T-helper 17 cell (primary cell): Measurements from ENCODE around the gene PRRG3. TPM values are rescaled to one million over a fixed set of nuclear protein-coding genes. Genes with fewer than 3 reads are reported as not detected.

ENCODE experiments used
- ATAC-seq: fragments of 150-1000 bp; cut with Tn5 transposase; 2 replicates; pipeline ENCODE4 v1.10.0; 2021; ENCODE audit warnings: mild to moderate bottlenecking, moderate library complexity
- DNase-seq, 3 donors: peaks; one replicate each; pipeline versions ENCODE4 v3.0.0 to v3.0.0-alpha.2; 2020 to 2021
- H3K9me3 ChIP-seq: one replicate; pipeline ENCODE4 v1.7.0; 2013; ENCODE audit warnings: low read length, mild to moderate bottlenecking; ENCODE audit not compliant: control insufficient read depth, poor library complexity, severe bottlenecking
- H3K27ac Mint-ChIP-seq: one replicate; pipeline ENCODE4 v1.8.0; 2022; ENCODE audit warnings: mild to moderate bottlenecking, moderate library complexity, mixed read lengths
- H3K27me3 Mint-ChIP-seq: one replicate; pipeline ENCODE4 v1.8.0; 2022; ENCODE audit warnings: mixed read lengths
- H3K36me3 Mint-ChIP-seq: one replicate; pipeline ENCODE4 v1.8.0; 2022; ENCODE audit warnings: low read depth, mixed read lengths
- H3K4me1 Mint-ChIP-seq: one replicate; pipeline ENCODE4 v1.8.0; 2022; ENCODE audit warnings: mild to moderate bottlenecking, mixed read lengths
- H3K4me3 Mint-ChIP-seq: one replicate; pipeline ENCODE4 v1.8.0; 2022; ENCODE audit warnings: mild to moderate bottlenecking, moderate library complexity, mixed read lengths
- total RNA-seq, 4 donors: library from RNA in 2 of 4; stranded (reverse) in 2 of 4; gene quantifications; one replicate each; pipeline ENCODE4 v1.2.3 and lab custom pipeline; 2022 to 2026

PRRG3 gene
- total RNA-seq, 2 donors from 2014 or later, result not detected

GRCh38 chrX:151714362-151714761 is 19.1 kb downstream of the PRRG3 start:
- no peaks in the 10 kb centered on the region for H3K36me3 Mint-ChIP-seq
- H3K27me3 Mint-ChIP-seq, result peaks cover 14% of the 10 kb centered on the region
- no peak overlapping the region for H3K4me3 Mint-ChIP-seq
- ATAC-seq (no peak), DNase-seq (no peak)
- no peaks in the 10 kb centered on the region for H3K4me1 Mint-ChIP-seq
- H3K9me3 ChIP-seq, result no peaks in the 10 kb centered on the region
- no peak overlapping the region for H3K27ac Mint-ChIP-seq

GRCh38 chrX:151715752-151716151 is 20.5 kb downstream of the PRRG3 start, which contains the start of gene FATE1:
Gene FATE1, plus strand, starts transcription at chrX:151716035. Its CDS starts 85 bp downstream, at chrX:151716120.
- no peaks in the 10 kb centered on the region for H3K9me3 ChIP-seq
- ATAC-seq, result no peak
- Mint-ChIP-seq H3K27me3 (peaks cover 14% of the 10 kb centered on the region), H3K36me3 (no peaks in the 10 kb centered on the region), H3K4me1 (no peaks in the 10 kb centered on the region), H3K4me3 (no peak within 1 kb of the TSS), H3K27ac (no peak within 1 kb of the TSS)
- DNase-seq, result no peak

- ATAC-seq, result no peak
- Mint-ChIP-seq H3K36me3 (no peaks in the 10 kb centered on the region), H3K4me1 (no peaks in the 10 kb centered on the region), H3K27ac (no peak overlapping the region), H3K27me3 (peaks cover 2% of the 10 kb centered on the region), H3K4me3 (no peak overlapping the region)
- DNase-seq, result no peak
- no peaks in the 10 kb centered on the region for H3K9me3 ChIP-seq
Observed at GRCh38 chrX:151722241-151722846, 27.1 kb downstream of the PRRG3 start.

- Mint-ChIP-seq H3K27me3 (no peaks in the 10 kb centered on the region), H3K36me3 (no peaks in the 10 kb centered on the region)
Observed at GRCh38 chrX:151723156-151723760, 28.0 kb downstream of the PRRG3 start.

GRCh38 chrX:151724563-151725337 is 29.5 kb downstream of the PRRG3 start:
- Mint-ChIP-seq H3K4me1 (no peaks in the 10 kb centered on the region), H3K36me3 (no peaks in the 10 kb centered on the region), H3K27ac (no peak overlapping the region), H3K4me3 (no peak overlapping the region), H3K27me3 (peaks cover 7% of the 10 kb centered on the region)
- DNase-seq (no peak), ATAC-seq (no peak)
- H3K9me3 ChIP-seq, result no peaks in the 10 kb centered on the region

More at GRCh38 chrX:151723156-151723760, 28.0 kb downstream of the PRRG3 start:
- DNase-seq (no peak), ATAC-seq (no peak)
- H3K27ac Mint-ChIP-seq, result no peak overlapping the region
- H3K4me1 Mint-ChIP-seq, result no peaks in the 10 kb centered on the region
- H3K4me3 Mint-ChIP-seq, result no peak overlapping the region
- H3K9me3 ChIP-seq, result no peaks in the 10 kb centered on the region

- H3K4me3 Mint-ChIP-seq, result no peak overlapping the region
- no peaks in the 10 kb centered on the region for H3K4me1 Mint-ChIP-seq
- ATAC-seq (no peak), DNase-seq (no peak)
- H3K27me3 Mint-ChIP-seq, result peaks cover 7% of the 10 kb centered on the region
- no peaks in the 10 kb centered on the region for H3K36me3 Mint-ChIP-seq
- H3K27ac Mint-ChIP-seq, result no peak overlapping the region
- H3K9me3 ChIP-seq, result no peaks in the 10 kb centered on the region
Observed at GRCh38 chrX:151725338-151725614, 30.0 kb downstream of the PRRG3 start.

- DNase-seq (no peak), ATAC-seq (no peak)
- Mint-ChIP-seq H3K4me3 (no peak overlapping the region), H3K4me1 (no peaks in the 10 kb centered on the region), H3K27ac (no peak overlapping the region), H3K36me3 (no peaks in the 10 kb centered on the region), H3K27me3 (peaks cover 7% of the 10 kb centered on the region)
- no peaks in the 10 kb centered on the region for H3K9me3 ChIP-seq
Observed at GRCh38 chrX:151726751-151727150, 31.5 kb downstream of the PRRG3 start.

GRCh38 chrX:151727346-151727745 is 32.1 kb downstream of the PRRG3 start:
- H3K9me3 ChIP-seq, result no peaks in the 10 kb centered on the region
- Mint-ChIP-seq H3K4me3 (no peak overlapping the region), H3K27ac (no peak overlapping the region), H3K4me1 (no peaks in the 10 kb centered on the region), H3K36me3 (no peaks in the 10 kb centered on the region), H3K27me3 (peaks cover 12% of the 10 kb centered on the region)
- DNase-seq (no peak), ATAC-seq (no peak)

- no peak for ATAC-seq
Observed at GRCh38 chrX:151729056-151729725, 33.9 kb downstream of the PRRG3 start.

GRCh38 chrX:151734446-151734845 is 39.2 kb downstream of the PRRG3 start, which contains the start of gene CNGA2:
Gene CNGA2, plus strand, starts transcription at chrX:151734746. Its CDS starts 3,738 bp downstream, at chrX:151738484.
- H3K27ac Mint-ChIP-seq, result no peak within 1 kb of the TSS
- no peaks in the 10 kb centered on the region for H3K4me1 Mint-ChIP-seq
- H3K27me3 Mint-ChIP-seq, result peaks cover 5% of the 10 kb centered on the region
- H3K9me3 ChIP-seq, result no peaks in the 10 kb centered on the region
- DNase-seq (no peak), ATAC-seq (no peak)
- no peaks in the 10 kb centered on the region for H3K36me3 Mint-ChIP-seq
- H3K4me3 Mint-ChIP-seq, result no peak within 1 kb of the TSS

More at GRCh38 chrX:151729056-151729725, 33.9 kb downstream of the PRRG3 start:
- no peak overlapping the region for H3K4me3 Mint-ChIP-seq
- H3K27ac Mint-ChIP-seq, result no peak overlapping the region
- no peaks in the 10 kb centered on the region for H3K9me3 ChIP-seq
- no peak for DNase-seq
- no peaks in the 10 kb centered on the region for H3K4me1 Mint-ChIP-seq
- H3K27me3 Mint-ChIP-seq, result peaks cover 12% of the 10 kb centered on the region
- no peaks in the 10 kb centered on the region for H3K36me3 Mint-ChIP-seq

GRCh38 chrX:151735219-151735618 is 40.0 kb downstream of the PRRG3 start:
- no peak for DNase-seq
- no peaks in the 10 kb centered on the region for H3K9me3 ChIP-seq
- H3K4me1 Mint-ChIP-seq, result no peaks in the 10 kb centered on the region
- H3K4me3 Mint-ChIP-seq, result no peak overlapping the region
- H3K27ac Mint-ChIP-seq, result no peak overlapping the region
- peaks cover 5% of the 10 kb centered on the region for H3K27me3 Mint-ChIP-seq
- no peak for ATAC-seq
- no peaks in the 10 kb centered on the region for H3K36me3 Mint-ChIP-seq

- Mint-ChIP-seq H3K4me3 (no peak overlapping the region), H3K36me3 (no peaks in the 10 kb centered on the region), H3K27me3 (peaks cover 5% of the 10 kb centered on the region), H3K4me1 (no peaks in the 10 kb centered on the region), H3K27ac (no peak overlapping the region)
- DNase-seq, result no peak
- no peaks in the 10 kb centered on the region for H3K9me3 ChIP-seq
- ATAC-seq, result no peak
Observed at GRCh38 chrX:151736685-151737084, 41.4 kb downstream of the PRRG3 start.

GRCh38 chrX:151737494-151737893 is 42.2 kb downstream of the PRRG3 start:
- no peak overlapping the region for H3K27ac Mint-ChIP-seq

More at GRCh38 chrX:151737494-151737893, 42.2 kb downstream of the PRRG3 start:
- H3K36me3 Mint-ChIP-seq, result no peaks in the 10 kb centered on the region
- ATAC-seq (no peak), DNase-seq (no peak)
- no peak overlapping the region for H3K4me3 Mint-ChIP-seq
- no peaks in the 10 kb centered on the region for H3K27me3 Mint-ChIP-seq
- no peaks in the 10 kb centered on the region for H3K9me3 ChIP-seq
- H3K4me1 Mint-ChIP-seq, result no peaks in the 10 kb centered on the region
